Glomerular visceral epithelial cell (primary cell): ENCODE measurements around the gene KCNAB1.
"Not testable (repeated sequence)": the region's sequence is repeated elsewhere in the genome, so short reads cannot be mapped to it uniquely, and the experiment has no call there.

Experiments
- DNase-seq: peaks from one replicate; pipeline ENCODE4 v3.0.0-alpha.2; 2016; ENCODE audit errors: extremely low spot score

Gene KCNAB1

DNA sequence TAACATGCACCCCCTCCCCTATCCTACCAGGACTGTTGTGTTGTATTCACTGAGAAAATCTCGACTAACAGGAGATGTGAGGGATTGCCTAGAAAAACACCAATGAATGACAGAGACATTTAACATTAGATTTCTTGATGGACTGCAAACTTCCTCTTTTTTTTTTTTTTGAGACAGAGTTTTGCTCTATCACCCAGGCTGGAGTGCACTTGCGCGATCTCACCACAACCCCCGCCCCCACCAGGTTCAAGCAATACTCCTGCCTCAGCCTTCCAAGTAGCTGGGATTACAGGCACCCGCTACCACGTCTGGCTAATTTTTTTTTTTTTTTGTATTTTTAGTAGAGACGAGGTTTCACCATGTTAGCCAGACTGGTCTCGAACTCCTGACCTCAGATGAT lies 17.0 kb downstream of the KCNAB1 start:
- DNase-seq: not testable (repeated sequence)

DNA sequence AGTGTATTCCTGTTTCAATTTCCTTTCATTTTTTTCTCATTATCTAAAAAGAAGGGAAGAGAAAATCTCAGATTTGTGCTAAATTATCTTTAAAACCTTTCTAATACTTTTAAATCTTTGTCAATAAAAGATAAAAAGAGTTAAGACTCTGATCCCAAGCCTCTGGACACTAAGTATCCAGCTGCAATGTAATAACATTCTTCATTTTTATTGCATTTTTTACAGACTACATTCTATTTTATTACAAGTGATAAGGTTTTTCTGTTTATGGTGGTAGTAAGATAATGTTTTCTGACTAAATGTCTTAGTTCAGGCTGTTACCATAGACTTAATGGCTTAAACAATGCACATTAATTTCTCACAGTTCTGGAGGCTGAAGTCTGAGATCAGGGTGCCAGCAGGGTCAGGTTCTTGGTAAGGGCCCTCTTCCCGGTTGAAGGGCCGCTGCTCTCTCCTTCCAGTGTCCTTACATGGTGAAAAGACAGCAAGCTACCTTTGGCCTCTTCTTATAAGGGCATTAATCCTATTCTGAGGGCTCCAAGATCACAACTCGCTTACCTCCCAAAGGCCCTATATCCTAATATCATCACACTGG lies 19.7 kb downstream of the KCNAB1 start:
- DNase-seq: no peak

DNA sequence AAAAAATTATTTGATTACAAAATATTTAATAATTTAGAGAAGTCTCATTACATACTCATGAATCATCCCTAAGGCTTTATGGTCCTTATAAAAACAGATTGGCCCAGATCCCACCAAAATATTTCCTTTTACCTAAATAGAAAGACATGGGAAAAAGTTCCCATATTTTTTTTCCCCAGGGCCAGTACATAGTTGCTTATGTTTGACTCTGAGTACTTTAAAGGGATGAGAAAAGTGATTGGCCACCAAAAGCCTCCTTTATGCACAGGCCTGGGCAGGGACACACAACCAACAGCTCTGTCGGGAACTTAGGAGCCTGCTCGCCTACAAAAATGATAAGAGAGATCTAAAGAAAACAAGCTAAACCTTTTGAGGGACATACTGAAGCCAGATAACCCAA lies 22.3 kb downstream of the KCNAB1 start:
- no peak for DNase-seq

DNA sequence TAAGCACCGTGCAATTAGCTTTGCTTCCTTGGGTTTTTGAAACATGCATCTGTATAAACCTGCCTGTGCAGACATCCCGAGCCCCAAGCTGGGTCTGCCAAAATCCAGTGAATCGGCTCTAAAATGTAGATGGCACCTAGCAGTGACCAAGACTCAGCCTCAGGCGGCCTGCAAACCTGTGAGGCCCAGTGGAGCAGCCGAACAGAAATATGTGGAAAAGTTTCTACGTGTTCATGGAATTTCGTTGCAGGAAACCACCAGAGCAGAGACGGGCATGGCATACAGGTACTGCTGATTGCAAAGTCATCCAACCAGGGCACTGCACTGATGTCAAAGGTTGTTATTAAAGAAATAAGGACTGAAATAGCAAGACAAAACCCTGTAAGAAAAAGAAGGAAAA lies 22.8 kb downstream of the KCNAB1 start:
- DNase-seq: no peak

DNA sequence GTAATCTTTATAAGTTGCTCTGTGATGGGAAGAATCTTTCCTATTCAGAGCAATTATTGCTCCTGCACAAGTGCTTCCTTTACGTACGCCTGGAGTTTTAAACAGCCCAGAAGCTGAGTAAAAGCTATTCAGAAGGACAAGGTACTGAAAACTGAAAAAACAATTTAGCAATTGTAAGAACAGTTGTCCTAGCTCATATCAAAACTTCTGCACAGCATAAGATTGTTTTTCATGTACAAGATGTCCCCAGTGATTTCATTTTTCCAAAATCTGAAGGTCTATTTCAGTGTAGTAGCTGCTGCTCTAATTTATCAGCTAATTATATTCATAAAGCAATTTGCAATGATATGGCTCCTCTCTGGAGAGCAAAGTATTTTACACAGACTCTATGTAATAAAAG lies 23.7 kb downstream of the KCNAB1 start:
- DNase-seq: no peak

DNA sequence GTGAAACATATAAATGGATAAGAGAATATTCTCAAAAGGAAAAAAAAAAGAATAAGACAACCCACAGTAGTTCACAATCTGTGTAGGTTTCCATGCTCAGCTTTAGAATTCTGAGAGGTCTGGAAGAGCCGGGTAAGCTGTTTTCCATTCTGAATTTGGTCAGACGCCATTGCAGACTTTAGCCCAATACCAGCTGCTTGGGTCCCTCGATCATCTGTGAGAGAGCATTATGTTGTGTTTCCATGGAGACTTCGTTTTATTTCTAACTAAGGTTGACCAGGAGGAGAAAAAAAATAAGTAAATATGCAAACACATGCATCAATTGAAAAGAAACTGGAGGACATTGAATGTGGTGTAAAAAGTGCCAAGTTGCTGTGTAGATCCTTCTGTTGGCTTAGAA lies 25.5 kb downstream of the KCNAB1 start:
- no peak for DNase-seq

DNA sequence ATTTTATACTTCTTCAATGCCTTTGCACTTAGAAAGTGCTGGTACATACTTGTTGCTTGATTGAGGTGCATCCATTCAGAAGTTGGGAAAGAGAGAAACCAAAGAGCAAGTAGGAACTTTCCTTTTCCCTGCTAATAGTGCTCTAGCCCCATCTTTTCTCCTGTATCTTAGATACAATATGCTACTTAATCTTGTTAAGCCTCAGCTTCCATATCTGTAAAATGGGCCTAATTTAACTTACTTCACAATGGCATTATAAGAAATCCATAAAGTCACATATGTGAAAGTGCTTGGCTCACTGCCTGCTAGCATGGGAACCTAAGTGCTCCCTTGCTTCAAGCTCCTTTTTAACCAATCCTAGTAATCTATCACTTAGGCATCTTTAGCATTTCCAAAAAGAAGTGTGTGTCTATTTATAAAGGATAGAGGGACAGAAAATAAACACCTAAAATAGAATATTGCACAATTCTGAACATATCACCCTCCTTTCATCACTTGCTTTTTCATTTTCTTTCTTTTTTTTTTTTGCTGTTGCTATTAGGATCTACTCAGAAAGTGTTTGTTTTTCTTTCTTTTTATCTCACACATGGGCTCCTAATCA lies 28.1 kb downstream of the KCNAB1 start:
- no peak for DNase-seq

DNA sequence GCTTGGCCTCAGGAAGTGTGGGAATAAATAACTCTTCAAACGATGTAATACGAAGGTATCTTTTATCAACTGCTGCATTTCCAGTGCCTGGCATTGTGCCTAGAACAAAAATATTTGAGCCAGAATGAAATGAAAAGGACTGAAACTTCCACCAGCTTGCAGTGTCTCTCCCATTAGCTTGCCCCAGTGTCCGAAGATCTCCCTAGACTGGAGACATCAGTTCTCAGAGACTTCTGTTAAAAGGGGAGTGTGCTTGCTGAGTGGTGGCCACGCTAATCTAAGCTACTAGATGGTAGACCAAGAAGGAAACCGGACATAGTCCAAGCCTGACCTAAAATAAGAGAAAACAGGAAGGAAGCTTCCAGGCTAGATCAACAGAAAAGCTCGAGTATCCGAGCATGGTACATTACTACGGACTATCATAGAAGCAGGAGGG lies 28.6 kb downstream of the KCNAB1 start:
- no peak for DNase-seq

DNA sequence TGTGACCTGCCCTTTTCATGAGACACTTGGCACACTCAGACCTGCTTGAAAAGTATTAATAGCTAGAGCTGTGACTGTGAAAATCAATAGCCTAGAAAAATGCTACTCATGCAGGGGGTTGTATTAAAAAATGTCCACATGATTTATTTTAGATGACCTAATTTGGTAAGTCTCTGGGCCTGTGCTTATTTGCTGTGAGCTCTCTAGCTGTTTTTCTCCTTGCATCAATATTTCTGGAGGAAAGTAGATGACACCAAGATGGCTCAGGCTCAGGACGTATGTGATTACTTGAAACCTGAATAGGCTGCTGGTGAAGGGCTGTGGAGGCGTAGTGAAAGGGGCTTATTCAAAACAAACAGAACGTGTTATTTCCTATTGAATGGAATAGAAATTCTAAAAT lies 29.5 kb downstream of the KCNAB1 start:
- no peak for DNase-seq

DNA sequence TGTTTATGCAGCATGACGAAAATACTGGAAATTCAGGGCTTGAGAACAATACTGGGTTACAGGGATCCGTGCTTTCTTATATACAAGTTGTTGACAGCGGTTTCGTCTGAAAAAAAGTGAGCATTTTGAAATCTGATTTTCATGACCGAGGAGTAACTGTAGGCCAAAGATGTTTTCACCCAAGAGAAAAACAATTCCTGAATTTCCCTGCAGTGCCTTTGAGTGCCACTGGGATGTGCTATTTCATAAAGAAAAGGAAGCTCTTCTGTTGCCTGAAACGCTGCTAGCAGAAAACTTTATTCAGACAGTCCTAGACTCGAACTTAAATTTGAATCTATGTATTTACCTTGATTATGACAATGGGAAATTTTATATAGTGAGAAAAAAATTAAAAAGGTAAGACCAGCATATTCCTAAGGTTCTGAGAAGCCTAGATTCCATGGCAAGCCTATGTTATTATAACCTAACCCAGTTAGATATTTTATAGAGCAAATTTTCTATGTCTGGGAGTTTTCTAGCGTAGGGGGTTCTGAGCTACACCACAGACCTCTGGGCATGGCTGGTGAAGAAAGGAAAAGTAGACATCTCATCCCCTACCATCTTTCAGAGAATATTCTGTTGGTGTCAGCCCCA lies 30.2 kb downstream of the KCNAB1 start:
- peak; percentile 53 for DNase-seq

DNA sequence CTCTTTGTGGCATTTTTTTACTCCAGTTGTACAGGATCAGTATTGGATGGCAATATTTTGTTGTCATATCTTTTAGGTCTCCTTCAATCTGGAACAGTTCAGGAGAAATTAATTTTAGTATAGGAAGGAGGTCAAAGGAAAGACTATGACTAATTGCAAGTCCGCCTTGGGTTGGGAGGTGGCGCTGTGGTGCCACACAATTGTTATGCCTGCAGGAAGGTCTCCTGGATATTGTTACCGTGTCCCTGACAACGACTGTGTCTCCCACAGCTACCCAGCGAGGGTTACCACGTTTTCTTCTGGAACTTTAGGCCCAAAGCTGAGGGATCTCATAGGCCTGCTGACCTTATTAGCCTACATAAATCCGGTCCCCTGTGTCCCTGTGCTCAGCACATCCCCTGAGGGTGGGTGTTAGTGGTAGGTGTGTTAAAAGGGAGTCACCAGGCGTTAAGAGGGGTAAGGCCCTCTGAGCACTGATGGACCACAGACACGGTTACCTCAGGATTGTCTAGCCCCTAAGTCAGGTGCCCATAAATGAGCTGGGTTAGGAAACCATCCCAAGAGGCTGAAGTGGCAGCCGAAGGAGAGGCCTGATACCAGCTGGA lies 31.5 kb downstream of the KCNAB1 start:
- peak; percentile 74 for DNase-seq

DNA sequence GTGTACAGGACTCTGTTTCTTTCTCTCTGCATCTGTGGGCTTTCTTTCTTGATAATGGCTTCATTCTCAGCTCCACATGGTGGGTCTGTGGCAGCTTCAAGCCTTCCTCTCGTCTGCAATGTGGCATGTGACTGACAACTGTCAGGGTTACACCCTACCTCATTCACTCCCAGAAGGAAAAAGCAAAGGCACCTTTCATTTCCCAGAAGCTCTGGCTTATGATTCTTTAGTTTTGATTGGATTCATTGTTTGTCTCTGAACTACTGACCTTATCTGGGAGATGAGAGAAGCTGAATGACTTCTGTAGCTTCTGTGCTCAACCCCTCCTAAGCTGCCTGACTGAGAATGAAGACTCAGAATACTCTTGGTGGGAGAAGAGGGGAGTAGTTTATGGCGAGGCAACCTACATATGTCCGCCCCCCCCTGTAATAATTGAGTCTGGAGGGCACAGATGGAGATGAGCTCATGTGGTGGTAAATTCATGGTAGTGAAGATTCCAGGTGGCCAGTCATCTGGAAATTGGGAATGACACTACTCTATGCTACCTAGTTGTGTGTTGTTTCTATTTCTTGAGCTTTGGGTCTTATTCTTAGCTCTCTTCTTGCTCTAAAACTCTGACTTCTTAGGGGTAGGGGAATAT lies 38.4 kb downstream of the KCNAB1 start:
- DNase-seq: peak; percentile 80

DNA sequence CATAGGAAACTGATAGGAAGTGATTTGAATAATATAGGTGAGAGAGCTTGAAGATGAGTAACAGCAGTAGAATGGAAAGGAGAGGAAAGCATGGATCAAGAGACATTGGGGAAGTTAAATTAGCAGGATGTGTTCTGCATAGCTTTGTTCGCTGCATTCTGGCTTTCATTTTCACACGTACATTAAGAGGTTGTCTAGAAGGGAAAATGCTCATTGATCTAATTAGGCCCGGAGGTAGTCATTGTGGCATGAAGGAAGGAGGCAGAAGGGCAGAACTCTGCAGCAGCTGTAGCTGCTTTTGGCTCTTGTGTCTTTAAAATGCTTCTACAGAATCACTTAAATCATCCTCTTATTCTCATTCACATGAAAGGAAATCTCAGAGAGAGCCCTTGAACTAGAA lies 40.3 kb downstream of the KCNAB1 start:
- peak; percentile 26 for DNase-seq

DNA sequence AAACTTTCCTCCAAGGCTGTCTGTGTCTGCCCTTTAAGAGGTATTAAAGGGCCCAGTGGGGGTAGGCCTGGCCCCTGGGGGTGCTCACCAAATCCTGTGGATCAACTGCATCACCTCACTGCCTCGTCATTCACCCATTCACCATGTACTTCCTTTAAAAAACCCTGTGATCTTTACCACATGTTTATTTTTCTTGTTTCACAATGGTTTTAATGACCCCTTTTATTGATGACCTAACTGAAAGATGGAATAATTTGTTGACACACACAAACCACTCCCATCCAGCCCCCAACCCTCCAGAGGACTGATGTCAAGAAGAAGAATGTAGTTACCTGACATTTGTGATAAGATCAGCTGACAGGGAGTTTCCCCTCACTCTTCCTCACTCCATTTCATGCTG lies 40.8 kb downstream of the KCNAB1 start:
- DNase-seq: peak; percentile 50

DNA sequence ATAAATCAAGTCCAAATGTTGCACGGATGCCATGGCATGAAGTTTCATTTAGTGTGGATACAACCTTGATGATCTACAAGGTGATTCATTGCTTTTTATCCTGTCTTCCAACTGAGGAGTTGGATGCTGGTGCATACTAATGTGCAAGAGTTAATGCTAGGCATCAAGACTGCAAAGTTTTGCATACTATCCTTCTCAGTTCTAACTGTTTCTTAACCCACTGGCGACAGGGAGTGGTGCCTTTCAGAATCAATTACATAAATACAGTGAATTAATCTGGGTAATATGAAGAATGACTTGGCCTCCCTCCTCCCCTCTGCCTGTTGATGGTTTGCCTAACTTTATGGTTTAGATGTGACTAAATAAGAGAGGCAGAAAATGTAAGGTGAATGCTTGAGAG lies 43.5 kb downstream of the KCNAB1 start:
- no peak for DNase-seq

DNA sequence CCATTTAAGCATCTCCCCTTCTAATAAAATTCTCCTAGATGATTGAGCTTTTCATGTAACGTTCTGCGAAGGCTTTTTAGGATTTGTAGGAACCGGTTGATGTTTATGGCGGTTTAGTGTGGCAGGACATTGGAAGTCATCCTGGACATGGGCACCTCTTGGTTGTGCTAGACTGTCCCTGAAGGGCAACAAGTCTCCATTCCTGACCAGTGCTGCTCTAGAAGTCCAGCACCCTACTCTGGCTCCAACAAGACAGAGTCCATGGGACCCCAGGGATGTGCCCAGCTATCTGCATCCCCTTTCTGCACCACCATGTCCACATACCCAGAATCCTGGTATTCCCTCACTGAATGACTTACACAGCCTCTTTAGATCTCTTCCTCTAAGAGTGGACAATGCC lies 46.4 kb downstream of the KCNAB1 start:
- no peak for DNase-seq

DNA sequence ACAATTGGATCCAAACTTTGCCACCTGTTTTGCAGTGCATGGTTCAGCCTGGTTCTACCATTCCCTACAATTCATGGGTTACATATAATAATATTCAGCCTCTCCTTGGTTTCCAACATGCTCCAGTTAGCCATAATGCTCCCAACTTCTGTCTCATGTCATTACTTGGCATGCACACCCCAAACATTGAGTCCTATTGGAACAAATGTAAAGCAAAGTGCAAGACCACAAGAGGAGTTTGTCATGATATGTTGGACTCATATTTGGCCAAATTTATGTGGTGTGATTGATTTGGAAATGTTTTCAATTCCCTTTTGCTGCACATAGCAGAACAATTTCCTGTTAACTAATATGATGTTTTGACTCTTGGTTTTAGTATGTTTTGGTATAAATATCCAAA lies 50.2 kb downstream of the KCNAB1 start:
- DNase-seq: no peak

DNA sequence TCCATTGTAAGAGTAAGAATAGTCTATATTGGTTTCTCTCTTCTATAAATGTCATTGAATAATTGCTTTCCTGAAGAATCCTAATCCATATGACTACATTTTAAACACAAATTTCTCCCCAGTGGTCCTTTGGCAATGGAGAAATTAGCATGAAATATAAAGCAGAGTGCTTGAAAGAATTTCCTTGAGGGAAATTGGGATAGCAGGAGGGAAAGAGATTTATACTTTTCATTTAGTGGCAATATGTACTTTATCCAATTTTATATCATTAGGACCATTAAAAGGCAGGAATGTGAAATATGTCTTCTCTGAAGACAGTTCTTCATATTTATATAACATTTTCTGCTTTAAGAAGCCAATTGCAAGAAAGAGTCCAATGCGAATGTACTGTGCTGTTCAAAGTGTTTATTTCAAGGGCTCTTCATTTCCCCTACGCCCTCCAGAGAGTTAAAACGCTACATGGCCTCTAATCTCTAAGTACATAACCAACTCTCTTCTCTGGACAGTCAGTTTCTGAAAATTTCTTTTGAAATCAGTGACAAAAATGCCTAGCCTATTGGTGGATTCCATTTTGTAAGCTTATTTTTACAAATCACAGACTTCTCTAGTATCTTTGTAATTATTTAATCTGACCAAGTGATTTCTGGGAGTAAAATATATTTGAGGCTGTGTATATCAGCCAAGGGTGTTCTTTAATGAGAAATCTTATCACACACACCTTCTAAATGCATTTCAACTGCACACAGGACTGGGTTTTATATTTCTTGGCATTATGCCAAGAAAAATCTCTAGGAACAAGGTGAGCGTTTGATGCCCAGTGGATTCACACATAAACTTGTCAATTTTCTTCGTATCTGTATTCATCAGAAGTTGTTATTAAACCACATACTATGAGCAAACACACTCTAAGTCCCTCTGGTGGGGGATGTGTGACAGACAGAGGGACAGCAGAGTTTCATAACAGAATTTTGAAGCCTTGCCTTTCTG lies 51.2 kb downstream of the KCNAB1 start:
- no peak for DNase-seq

DNA sequence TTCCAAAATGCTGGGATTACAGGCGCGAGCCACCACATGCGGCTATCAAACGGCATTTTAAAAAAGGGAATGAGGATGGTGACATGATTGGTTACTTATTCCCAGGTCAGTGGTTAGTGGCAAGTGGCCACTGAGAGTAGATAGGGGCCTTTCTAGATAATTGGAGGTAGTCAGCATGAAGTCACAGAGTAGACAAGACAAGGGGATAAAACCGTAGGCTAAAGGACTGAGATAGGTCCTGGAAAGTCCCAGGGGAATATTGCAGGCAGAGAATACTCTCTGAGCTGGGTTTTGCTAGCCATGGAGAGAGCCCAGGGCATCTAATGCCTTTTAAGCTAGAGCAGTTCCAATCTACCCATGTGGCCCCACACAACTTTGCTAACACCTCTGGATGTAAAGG lies 52.2 kb downstream of the KCNAB1 start:
- DNase-seq: no peak

DNA sequence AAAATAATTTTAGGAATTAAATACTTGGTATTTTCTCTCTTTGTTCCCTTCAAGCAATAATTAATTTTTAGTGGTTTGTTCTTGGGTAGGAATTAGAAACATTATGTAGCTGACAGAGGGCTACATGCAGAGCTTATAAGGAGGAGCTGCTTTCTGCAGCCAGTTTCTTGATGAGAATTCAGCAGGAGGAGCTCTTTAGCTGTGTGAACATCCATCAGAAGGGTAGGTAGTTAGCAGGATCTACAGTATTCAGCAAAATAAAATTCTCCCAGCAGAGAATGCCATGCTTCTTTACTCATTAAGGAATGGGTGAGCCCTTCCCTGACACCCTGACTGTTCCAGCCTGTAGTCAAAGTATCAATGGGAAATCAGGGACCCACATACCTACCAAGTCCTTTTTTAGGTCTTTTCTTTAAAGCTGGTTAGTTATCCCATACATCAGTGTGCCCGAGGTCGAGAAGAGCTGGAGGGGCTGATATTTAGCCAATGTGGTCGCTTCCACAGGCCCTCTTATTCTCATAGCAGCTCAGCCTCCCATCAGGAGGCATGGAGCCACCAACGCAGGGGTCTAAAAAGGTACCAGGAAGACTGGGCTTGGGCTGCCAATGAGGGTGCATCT lies 54.0 kb downstream of the KCNAB1 start:
- peak; percentile 24 for DNase-seq

DNA sequence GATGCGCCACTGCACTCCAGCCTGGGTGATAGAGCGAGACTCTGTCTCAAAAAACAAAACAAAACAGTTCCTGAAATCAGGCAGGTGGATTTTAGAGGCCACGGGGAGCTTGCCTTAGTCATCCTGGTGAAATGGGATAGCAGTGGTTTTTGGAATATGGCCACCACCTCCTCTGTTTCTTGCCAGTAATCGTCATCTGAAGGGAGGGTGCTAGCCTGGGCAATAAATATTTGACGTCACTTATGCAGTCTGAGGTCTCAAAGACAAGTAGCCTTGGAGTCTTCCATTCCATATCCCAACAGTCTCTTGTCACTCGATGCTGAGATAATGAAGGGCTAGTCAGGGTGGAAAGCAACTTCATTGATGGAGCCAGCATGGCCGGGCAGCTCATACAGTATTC lies 55.2 kb downstream of the KCNAB1 start:
- no peak for DNase-seq
